ENCODE data around the gene ZNF629. TPM values are rescaled to one million over a fixed set of nuclear protein-coding genes. Genes with fewer than 3 reads are reported as not detected.

The ZNF629 gene
- total and polyA plus RNA-seq, 5 experiments from 2014 or later = 0.17 to 10.0 (median 2.5) TPM

DNA sequence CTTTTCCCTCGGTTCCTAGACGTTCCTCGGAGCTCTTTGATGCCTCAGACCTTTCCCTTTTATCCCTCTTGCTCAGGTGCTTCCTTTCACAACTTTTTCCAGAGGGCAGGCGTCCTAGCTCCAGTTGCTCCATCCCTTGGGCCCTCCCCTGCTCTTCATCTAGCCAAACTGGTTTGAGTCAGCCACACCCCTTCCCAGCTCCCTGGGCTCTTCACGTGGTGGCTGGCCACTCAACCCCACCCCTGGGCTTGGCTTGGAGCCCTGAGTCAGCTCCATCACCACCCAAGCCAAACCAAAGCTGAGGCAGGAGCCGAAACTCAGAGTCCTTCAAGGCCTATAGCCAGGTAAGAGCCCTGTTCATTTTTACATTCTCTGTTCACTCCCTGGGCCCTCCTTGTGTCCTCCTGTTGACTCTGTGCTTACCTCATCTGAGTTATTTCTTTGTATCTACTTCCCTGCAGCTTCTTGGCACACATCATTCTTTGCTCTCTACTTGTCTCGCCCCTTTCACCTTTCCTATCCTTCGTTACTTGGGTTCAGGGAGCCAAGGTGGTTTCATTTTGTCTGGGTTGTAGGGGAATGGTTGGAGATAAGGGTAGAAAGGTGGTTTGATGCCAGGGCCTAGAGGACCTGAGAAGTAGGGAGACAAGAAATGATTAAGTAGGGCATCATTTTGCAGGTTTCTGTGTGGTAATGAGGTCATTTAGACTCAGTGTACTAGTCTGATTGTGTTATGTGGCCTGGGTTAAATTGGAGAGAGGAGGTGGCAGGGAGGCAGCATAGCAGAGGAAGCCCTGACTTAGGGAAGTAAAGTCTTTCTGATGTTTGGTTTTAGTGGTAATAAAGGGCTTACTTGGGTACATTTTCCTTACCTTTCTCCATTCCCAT is 46.4 kb downstream of the ZNF629 start:
- ATAC-seq (no peak), DNase-seq (no peak)
- Mint-ChIP-seq H3K27ac (peak overlapping the region in 9 of 10 donors; percentile 5 to 79 (median 67)), H3K4me3 (no peak overlapping the region), H3K4me1 (peaks cover 4 to 20% (median 14%) of the 10 kb centered on the region in 4 donors), H3K9me3 (no peaks in the 10 kb centered on the region), H3K36me3 (peaks cover 0 to 69% (median 12%) of the 10 kb centered on the region in 3 donors), H3K27me3 (no peaks in the 10 kb centered on the region)
- POLR2A ChIA-PET = no interaction called here

DNA sequence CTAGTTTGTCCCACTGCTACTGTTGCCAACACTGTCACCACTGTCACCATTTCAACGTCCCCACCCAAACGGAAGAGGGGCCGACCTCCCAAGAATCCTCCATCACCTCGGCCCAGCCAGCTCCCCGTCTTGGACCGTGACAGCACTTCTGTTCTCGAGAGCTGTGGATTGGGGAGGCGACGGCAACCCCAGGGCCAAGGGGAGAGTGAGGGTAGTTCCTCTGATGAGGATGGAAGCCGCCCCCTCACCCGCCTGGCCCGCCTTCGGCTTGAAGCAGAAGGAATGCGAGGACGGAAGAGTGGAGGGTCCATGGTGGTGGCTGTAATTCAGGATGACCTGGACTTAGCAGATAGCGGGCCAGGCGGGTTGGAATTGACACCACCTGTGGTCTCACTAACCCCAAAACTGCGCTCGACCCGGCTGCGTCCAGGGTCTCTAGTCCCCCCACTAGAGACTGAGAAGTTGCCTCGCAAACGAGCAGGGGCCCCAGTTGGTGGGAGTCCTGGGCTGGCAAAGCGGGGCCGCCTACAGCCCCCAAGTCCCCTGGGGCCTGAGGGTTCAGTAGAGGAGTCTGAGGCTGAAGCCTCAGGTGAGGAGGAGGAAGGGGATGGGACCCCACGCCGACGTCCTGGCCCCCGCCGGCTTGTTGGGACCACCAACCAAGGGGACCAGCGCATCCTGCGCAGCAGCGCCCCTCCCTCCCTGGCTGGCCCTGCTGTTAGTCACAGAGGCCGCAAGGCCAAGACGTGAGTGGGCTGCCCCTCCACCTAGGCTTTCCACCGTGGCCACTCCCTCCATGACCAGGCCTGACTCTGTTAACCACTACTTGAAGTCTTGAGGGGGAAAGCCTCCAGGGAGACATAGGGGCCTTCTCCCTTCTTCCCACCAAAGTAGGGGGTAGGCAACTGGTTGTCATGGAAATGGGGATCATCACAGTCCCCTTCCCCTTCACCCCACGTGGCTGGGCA is 47.7 kb downstream of the ZNF629 start:
- DNase-seq (no peak), ATAC-seq (no peak)
- H3K4me1 Mint-ChIP-seq = peaks cover 4 to 20% (median 12%) of the 10 kb centered on the region in 4 donors
- H3K9me3 Mint-ChIP-seq = no peaks in the 10 kb centered on the region
- H3K36me3 Mint-ChIP-seq = peaks cover 0 to 74% (median 12%) of the 10 kb centered on the region in 3 donors
- no peaks in the 10 kb centered on the region for H3K27me3 Mint-ChIP-seq
- no peak overlapping the region for H3K4me3 Mint-ChIP-seq
- H3K27ac Mint-ChIP-seq = peak overlapping the region in 4 of 10 donors; percentile 22 to 41 (median 38)
- POLR2A ChIA-PET = interaction anchor here (2.2 kb wide), 1 partner anchor 9 kb away, joined by 11 read pairs; the partner anchor contains the start of gene PHKG2

DNA sequence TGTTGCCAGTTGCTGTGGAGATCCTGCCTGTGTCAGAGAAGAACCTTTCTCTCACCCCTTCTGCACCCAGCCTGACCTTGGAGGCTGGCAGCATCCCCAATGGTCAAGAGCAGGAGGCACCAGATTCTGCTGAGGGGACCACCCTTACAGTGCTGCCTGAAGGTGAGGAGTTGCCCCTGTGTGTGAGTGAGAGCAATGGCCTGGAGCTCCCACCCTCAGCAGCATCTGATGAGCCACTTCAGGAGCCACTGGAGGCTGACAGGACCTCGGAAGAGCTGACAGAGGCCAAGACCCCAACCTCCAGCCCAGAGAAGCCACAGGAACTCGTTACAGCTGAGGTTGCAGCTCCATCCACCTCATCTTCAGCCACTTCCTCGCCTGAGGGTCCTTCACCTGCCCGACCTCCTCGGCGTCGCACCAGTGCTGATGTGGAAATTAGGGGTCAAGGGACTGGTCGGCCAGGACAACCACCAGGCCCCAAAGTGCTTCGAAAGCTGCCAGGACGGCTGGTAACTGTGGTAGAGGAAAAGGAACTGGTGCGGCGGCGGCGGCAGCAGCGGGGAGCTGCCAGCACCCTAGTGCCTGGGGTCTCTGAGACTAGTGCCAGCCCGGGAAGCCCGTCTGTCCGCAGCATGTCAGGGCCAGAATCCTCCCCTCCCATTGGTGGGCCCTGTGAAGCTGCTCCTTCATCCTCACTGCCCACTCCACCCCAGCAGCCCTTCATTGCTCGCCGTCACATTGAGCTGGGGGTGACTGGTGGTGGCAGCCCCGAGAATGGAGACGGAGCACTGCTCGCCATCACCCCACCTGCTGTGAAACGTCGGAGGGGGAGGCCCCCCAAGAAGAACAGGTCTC is 49.0 kb downstream of the ZNF629 start:
- Mint-ChIP-seq H3K27ac (peak overlapping the region in 3 of 10 donors; percentile 42 to 86 (median 63)), H3K4me3 (no peak overlapping the region), H3K4me1 (peaks cover 4 to 20% (median 12%) of the 10 kb centered on the region in 4 donors), H3K27me3 (no peaks in the 10 kb centered on the region), H3K36me3 (peaks cover 0 to 79% (median 16%) of the 10 kb centered on the region in 3 donors), H3K9me3 (no peaks in the 10 kb centered on the region)
- POLR2A ChIA-PET = interaction anchor here (1.0 to 2.2 kb wide), 2 partner anchors 9 to 10 kb away, joined by 3 to 11 read pairs; partner anchors contain the start of gene PHKG2
- no peak for DNase-seq
- ATAC-seq = no peak

- POLR2A ChIA-PET = interaction anchor here (1.0 to 2.2 kb wide), 3 partner anchors 8 to 11 kb away, joined by 3 to 11 read pairs (median 5); partner anchors contain the start of gene PHKG2
- ATAC-seq (no peak), DNase-seq (peak in 1 of 10 donors; percentile 57)
- Mint-ChIP-seq H3K9me3 (no peaks in the 10 kb centered on the region), H3K4me3 (no peak overlapping the region), H3K27me3 (no peaks in the 10 kb centered on the region), H3K4me1 (peaks cover 4 to 18% (median 11%) of the 10 kb centered on the region in 4 donors), H3K27ac (peak overlapping the region in 5 of 10 donors; percentile 37 to 63 (median 47)), H3K36me3 (peaks cover 0 to 79% (median 16%) of the 10 kb centered on the region in 3 donors)
Observed at GRCh38 chr16:30736995-30737793, 49.8 kb downstream of the ZNF629 start.

GRCh38 chr16:30731411-30731810 is 55.6 kb downstream of the ZNF629 start:
- ATAC-seq (no peak), DNase-seq (no peak)
- peak overlapping the region in 2 of 10 donors; percentile 15 to 19 for H3K27ac Mint-ChIP-seq
- H3K4me3 Mint-ChIP-seq = no peak overlapping the region
- no peaks in the 10 kb centered on the region for H3K9me3 Mint-ChIP-seq
- no peaks in the 10 kb centered on the region for H3K27me3 Mint-ChIP-seq
- H3K36me3 Mint-ChIP-seq = peaks cover 5 to 85% (median 15%) of the 10 kb centered on the region in 3 donors
- H3K4me1 Mint-ChIP-seq = peaks cover 0 to 6% (median 2%) of the 10 kb centered on the region in 4 donors
- POLR2A ChIA-PET = no interaction called here

DNA sequence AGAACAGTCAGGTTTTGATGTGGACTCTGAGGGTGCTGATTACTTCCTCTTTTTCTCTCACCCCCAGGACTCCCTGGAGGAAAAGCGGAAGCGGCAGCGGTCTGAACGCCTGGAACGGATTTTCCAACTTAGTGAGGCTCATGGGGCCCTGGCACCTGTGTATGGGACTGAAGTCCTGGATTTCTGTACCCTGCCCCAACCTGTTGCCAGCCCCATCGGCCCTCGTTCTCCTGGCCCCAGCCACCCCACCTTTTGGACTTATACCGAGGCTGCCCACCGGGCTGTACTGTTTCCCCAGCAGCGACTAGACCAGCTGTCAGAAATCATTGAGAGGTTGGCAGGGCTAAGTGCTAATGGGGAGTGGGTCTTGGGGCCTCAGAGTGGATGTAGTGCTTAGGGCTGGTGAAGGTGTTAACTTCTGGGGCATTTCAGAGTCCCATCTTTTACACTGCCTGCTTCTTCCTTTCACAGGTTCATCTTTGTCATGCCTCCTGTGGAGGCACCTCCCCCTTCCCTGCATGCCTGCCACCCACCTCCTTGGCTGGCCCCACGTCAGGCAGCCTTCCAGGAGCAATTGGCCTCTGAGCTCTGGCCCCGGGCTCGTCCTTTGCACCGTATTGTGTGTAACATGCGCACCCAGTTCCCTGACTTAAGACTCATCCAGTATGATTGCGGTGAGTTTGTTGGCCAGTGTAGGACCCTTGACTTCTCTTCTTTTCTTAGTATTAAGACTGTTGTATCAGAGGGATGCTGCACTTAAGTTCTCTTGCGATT is 57.9 kb downstream of the ZNF629 start:
- Mint-ChIP-seq H3K4me1 (peaks cover 6 to 11% (median 9%) of the 10 kb centered on the region in 4 donors), H3K9me3 (no peaks in the 10 kb centered on the region), H3K36me3 (peaks cover 5 to 83% (median 16%) of the 10 kb centered on the region in 3 donors), H3K27ac (peak overlapping the region in 3 of 10 donors; percentile 13 to 44 (median 31)), H3K27me3 (no peaks in the 10 kb centered on the region), H3K4me3 (no peak overlapping the region)
- POLR2A ChIA-PET = interaction anchor here (0.8 to 1.3 kb wide), 2 partner anchors 9 kb away, joined by 3 read pairs; no protein-coding TSS in a partner anchor
- ATAC-seq = no peak
- no peak for DNase-seq

Other genes starting within 250 kb of the ZNF629 start
- gene ZNF764, start 228.8 kb downstream of the ZNF629 start, total RNA-seq = 10 to 100 TPM; 18.8 to 19.3 TPM
- gene ZNF764, start 228.8 kb downstream of the ZNF629 start, polyA plus RNA-seq = 1 to 10 TPM; 3.6 to 6.5 (median 4.0) TPM
- gene ZNF688, start 215.5 kb downstream of the ZNF629 start, total RNA-seq = 10 to 100 TPM; 19.9 to 21.2 TPM
- gene ZNF688, start 215.5 kb downstream of the ZNF629 start, polyA plus RNA-seq = 10 to 100 TPM; 21.2 to 22.0 (median 21.7) TPM
- gene ZNF785, start 201.5 kb downstream of the ZNF629 start, total RNA-seq = 10 to 100 TPM; 22.8 to 23.3 TPM
- gene ZNF785, start 201.5 kb downstream of the ZNF629 start, polyA plus RNA-seq = 1 to 10 TPM; 1.6 to 3.5 (median 3.4) TPM
- 10 to 100 TPM; 10.8 to 13.7 TPM for gene ZNF689, start 176.8 kb downstream of the ZNF629 start, total RNA-seq
- gene ZNF689, start 176.8 kb downstream of the ZNF629 start, polyA plus RNA-seq = 10 to 100 TPM in 2 of 3 donors, 1 to 10 TPM in 1; 7.7 to 12.5 (median 11.0) TPM
- gene PRR14, start 136.2 kb downstream of the ZNF629 start, total RNA-seq = 10 to 100 TPM; 81.4 to 83.8 TPM
- 10 to 100 TPM; 13.3 to 22.3 (median 15.3) TPM for gene PRR14, start 136.2 kb downstream of the ZNF629 start, polyA plus RNA-seq
- 100 to 1,000 TPM; 208 to 221 TPM for gene FBRS, start 128.8 kb downstream of the ZNF629 start, total RNA-seq
- 1 to 10 TPM; 3.2 to 8.0 (median 4.4) TPM for gene FBRS, start 128.8 kb downstream of the ZNF629 start, polyA plus RNA-seq
- 100 to 1,000 TPM; 107 to 110 TPM for gene SRCAP, start 88.0 kb downstream of the ZNF629 start, total RNA-seq
- gene SRCAP, start 88.0 kb downstream of the ZNF629 start, polyA plus RNA-seq = 10 to 100 TPM in 2 of 3 donors, 1 to 10 TPM in 1; 5.2 to 31.3 (median 14.9) TPM
- gene PHKG2, start 38.8 kb downstream of the ZNF629 start, total RNA-seq = 10 to 100 TPM; 50.2 to 53.7 TPM
- 10 to 100 TPM; 39.7 to 43.1 (median 40.6) TPM for gene PHKG2, start 38.8 kb downstream of the ZNF629 start, polyA plus RNA-seq
- 1 to 10 TPM; 2.0 to 4.1 TPM for gene CFAP119, start 25.1 kb downstream of the ZNF629 start, total RNA-seq
- under 1 TPM; 0.11 to 0.38 (median 0.31) TPM for gene CFAP119, start 25.1 kb downstream of the ZNF629 start, polyA plus RNA-seq
- gene RNF40, start 24.9 kb downstream of the ZNF629 start, total RNA-seq = 100 to 1,000 TPM; 112 to 114 TPM
- gene RNF40, start 24.9 kb downstream of the ZNF629 start, polyA plus RNA-seq = 10 to 100 TPM; 24.4 to 52.4 (median 27.2) TPM
- gene BCL7C, start 106.9 kb upstream of the ZNF629 start, total RNA-seq = 10 to 100 TPM; 24.2 to 24.6 TPM
- 10 to 100 TPM; 33.9 to 38.8 (median 34.7) TPM for gene BCL7C, start 106.9 kb upstream of the ZNF629 start, polyA plus RNA-seq
- gene CTF1, start 109.4 kb upstream of the ZNF629 start, total RNA-seq = 1 to 10 TPM; 1.0 to 1.3 TPM
- under 1 TPM in 1 of 3 donors, not detected in 2; 0.14 TPM for gene CTF1, start 109.4 kb upstream of the ZNF629 start, polyA plus RNA-seq
- gene FBXL19, start 136.4 kb upstream of the ZNF629 start, total RNA-seq = 10 to 100 TPM; 13.1 to 16.8 TPM
- gene FBXL19, start 136.4 kb upstream of the ZNF629 start, polyA plus RNA-seq = under 1 TPM; 0.06 to 0.29 (median 0.16) TPM
- 10 to 100 TPM; 18.6 to 20.8 TPM for gene ORAI3, start 161.9 kb upstream of the ZNF629 start, total RNA-seq
- gene ORAI3, start 161.9 kb upstream of the ZNF629 start, polyA plus RNA-seq = 10 to 100 TPM; 15.2 to 16.0 (median 15.5) TPM
- gene SETD1A, start 170.5 kb upstream of the ZNF629 start, total RNA-seq = 10 to 100 TPM; 39.5 to 44.3 TPM
- gene SETD1A, start 170.5 kb upstream of the ZNF629 start, polyA plus RNA-seq = 1 to 10 TPM in 1 of 3 donors, under 1 TPM in 2; 0.35 to 2.0 (median 0.77) TPM
- 1 to 10 TPM; 1.2 to 1.9 TPM for gene HSD3B7, start 198.0 kb upstream of the ZNF629 start, total RNA-seq
- gene HSD3B7, start 198.0 kb upstream of the ZNF629 start, polyA plus RNA-seq = under 1 TPM in 2 of 3 donors, not detected in 1; 0.07 to 0.08 TPM
- 1 to 10 TPM; 2.9 to 3.9 TPM for gene STX1B, start 223.4 kb upstream of the ZNF629 start, total RNA-seq
- under 1 TPM in 2 of 3 donors, not detected in 1; 0.07 to 0.49 TPM for gene STX1B, start 223.4 kb upstream of the ZNF629 start, polyA plus RNA-seq
- 100 to 1,000 TPM in 1 of 2 experiments, 10 to 100 TPM in 1; 97.9 to 100 TPM for gene STX4, start 246.4 kb upstream of the ZNF629 start, total RNA-seq
- gene STX4, start 246.4 kb upstream of the ZNF629 start, polyA plus RNA-seq = 10 to 100 TPM; 23.2 to 31.3 (median 23.7) TPM

All from naive thymus-derived CD8-positive, alpha-beta T cell (primary cell).